Medulla oblongata (tissue), 1 donor: ENCODE data around the gene PPP2R2C.

Experiments used
- DNase-seq: peaks from one replicate; pipeline ENCODE4 v3.0.0-alpha.2; 2015; ENCODE audit errors: extremely low spot score

PPP2R2C gene

GRCh38 chr4:6472387-6473263 lies at the start of gene PPP2R2C:
Gene PPP2R2C, minus strand, starts transcription at chr4:6472614. Its CDS starts 385 bp downstream, at chr4:6472229.
- DNase-seq, result no peak

- no peak for DNase-seq
Measured at GRCh38 chr4:6520978-6521377, 48.6 kb upstream of the PPP2R2C start.

GRCh38 chr4:6520051-6520636 lies 47.7 kb upstream of the PPP2R2C start:
- no peak for DNase-seq

GRCh38 chr4:6517171-6517570 lies 44.8 kb upstream of the PPP2R2C start:
- no peak for DNase-seq

GRCh38 chr4:6516762-6517161 lies 44.3 kb upstream of the PPP2R2C start:
- DNase-seq, result no peak

- no peak for DNase-seq
Measured at GRCh38 chr4:6516281-6516680, 43.9 kb upstream of the PPP2R2C start.

GRCh38 chr4:6513678-6514077 lies 41.3 kb upstream of the PPP2R2C start:
- no peak for DNase-seq

GRCh38 chr4:6509587-6509986 lies 37.2 kb upstream of the PPP2R2C start:
- no peak for DNase-seq

- DNase-seq, result no peak
Measured at GRCh38 chr4:6507345-6507744, 34.9 kb upstream of the PPP2R2C start.

GRCh38 chr4:6506616-6507140 lies 34.3 kb upstream of the PPP2R2C start:
- DNase-seq, result no peak

- DNase-seq, result no peak
Measured at GRCh38 chr4:6504900-6505496, 32.6 kb upstream of the PPP2R2C start.

- no peak for DNase-seq
Measured at GRCh38 chr4:6502747-6503465, 30.5 kb upstream of the PPP2R2C start.

- DNase-seq, result no peak
Measured at GRCh38 chr4:6502147-6502546, 29.7 kb upstream of the PPP2R2C start.

- no peak for DNase-seq
Measured at GRCh38 chr4:6501171-6501570, 28.8 kb upstream of the PPP2R2C start.

- no peak for DNase-seq
Measured at GRCh38 chr4:6500481-6501140, 28.2 kb upstream of the PPP2R2C start.

- DNase-seq, result no peak
Measured at GRCh38 chr4:6499238-6499600, 26.8 kb upstream of the PPP2R2C start.

- no peak for DNase-seq
Measured at GRCh38 chr4:6498511-6499237, 26.3 kb upstream of the PPP2R2C start.

- DNase-seq, result no peak
Measured at GRCh38 chr4:6497796-6498195, 25.4 kb upstream of the PPP2R2C start.

- DNase-seq, result no peak
Measured at GRCh38 chr4:6495736-6496135, 23.3 kb upstream of the PPP2R2C start.

GRCh38 chr4:6495296-6495590 lies 22.8 kb upstream of the PPP2R2C start:
- DNase-seq, result no peak
